Esophagus muscularis mucosa (tissue), 4 donors: ENCODE data around the gene CBLB. TPM values are rescaled to one million over a fixed set of nuclear protein-coding genes. Genes with fewer than 3 reads are reported as not detected.
A peak's percentile ranks its signal among the peaks of the same experiment; 100 is the strongest.
"Not testable (repeated sequence)": the region's sequence is repeated elsewhere in the genome, so short reads cannot be mapped to it uniquely, and the experiment has no call there.

Experiments
- DNase-seq: peaks from one replicate; pipeline ENCODE4 v3.0.0-alpha.2; 2017; ENCODE audit errors: extremely low spot score
- H3K27ac ChIP-seq, 4 donors: fragments of 200-600 bp; sonication (generic); replicated peaks in 1 of 4; 1 replicate in 3 of 4; 2 replicates in 1 of 4; pipeline ENCODE4 v1.5.1; 2016 to 2019; ENCODE audit warnings: mild to moderate bottlenecking in 1 of 4
- H3K27me3 ChIP-seq, 4 donors: fragments of 200-600 bp; sonication (generic); one replicate each; pipeline versions ENCODE4 v1.5.1 to v1.6.0; 2016 to 2019
- H3K36me3 ChIP-seq, 4 donors: fragments of 200-600 bp; sonication (generic); one replicate each; pipeline ENCODE4 v1.5.1; 2016 to 2019
- H3K4me1 ChIP-seq, 4 donors: fragments of 200-600 bp; sonication (generic); one replicate each; pipeline ENCODE4 v1.5.1; 2016 to 2019
- H3K4me3 ChIP-seq, 4 donors: fragments of 200-600 bp; sonication (generic); 1 replicate in 2 of 4; 2 replicates in 2 of 4; pipeline ENCODE4 v1.5.1; 2016 to 2019; ENCODE audit warnings: mild to moderate bottlenecking in 4 of 4, moderate library complexity in 1 of 4
- H3K9me3 ChIP-seq, 4 donors: fragments of 200-600 bp; sonication (generic); 1 replicate in 3 of 4; 2 replicates in 1 of 4; pipeline ENCODE4 v1.5.1; 2016 to 2019
- EP300 ChIP-seq: sonication (generic); formaldehyde crosslinking; IDR thresholded peaks from one replicate; pipeline ENCODE4 v1.6.1; 2017; ENCODE audit warnings: antibody characterized with exemption
- POLR2A ChIP-seq: fragments of 450-650 bp; IDR thresholded peaks from one replicate; pipeline ENCODE4 v1.6.1; 2017; ENCODE audit warnings: antibody characterized with exemption, moderate library complexity, mild to moderate bottlenecking, low read depth
- POLR2AphosphoS5 ChIP-seq, 2 donors: sonication (generic); formaldehyde crosslinking; IDR thresholded peaks; one replicate each; pipeline ENCODE4 v1.6.1; 2017; ENCODE audit warnings: antibody characterized with exemption in 2 of 2
- WGBS: methylation state at CpG from one replicate; pipeline ENCODE4 v1.1.5; 2018; 5-methylcytosine and 5-hydroxymethylcytosine counted together
- intact Hi-C: fragments of 100-400 bp; cut with DNase I; formaldehyde crosslinking; loops from one replicate; pipeline ENCODE4 v1.15.1; 2023
- total RNA-seq, 4 donors: library from RNA; depleted of rRNA; stranded (reverse); fragments of >200 nt; gene quantifications; one replicate each; pipeline versions ENCODE4 v1.1.0 to v1.2.1, GENCODE V29; 2016
- TF ChIP-seq, protein P1 (sequence below), 3 experiments: fragments of 200-600 bp in 2 of 3; fragments of 450-650 bp in 1 of 3; sonication (generic) in 2 of 3; IDR thresholded peaks; one replicate each; pipeline ENCODE4 v1.5.1; 2017 to 2019; ENCODE audit warnings: antibody characterized with exemption in 3 of 3, mild to moderate bottlenecking in 2 of 3, moderate library complexity in 1 of 3

Gene CBLB
- total RNA-seq, 4 donors from 2014 or later = 20.7 to 35.7 (median 26.2) TPM

DNA sequence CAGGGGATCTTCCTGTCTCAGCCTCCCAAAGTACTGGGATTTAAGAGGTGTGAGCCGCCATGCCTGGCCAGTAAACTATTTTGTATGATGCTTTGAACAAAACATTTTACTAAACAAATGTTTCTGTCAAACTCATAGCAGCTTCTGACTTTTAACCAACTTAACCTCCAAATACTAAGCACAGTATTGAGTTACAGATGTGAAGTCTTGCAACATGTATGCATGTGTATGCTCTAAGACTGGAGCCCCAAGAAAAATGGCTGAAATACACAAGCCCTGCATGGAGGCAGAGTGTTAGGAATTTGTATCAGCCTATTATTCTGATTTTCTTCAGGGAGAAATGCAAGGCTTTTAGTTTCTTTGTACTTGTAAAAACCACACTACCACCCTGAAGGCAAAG, 137.1 kb downstream of the CBLB start:
- TF ChIP-seq POLR2A (no peak), EP300 (no peak), POLR2AphosphoS5 (IDR thresholded peaks at IDR 0.05) (no peak)
- TF ChIP-seq, protein P1, sequence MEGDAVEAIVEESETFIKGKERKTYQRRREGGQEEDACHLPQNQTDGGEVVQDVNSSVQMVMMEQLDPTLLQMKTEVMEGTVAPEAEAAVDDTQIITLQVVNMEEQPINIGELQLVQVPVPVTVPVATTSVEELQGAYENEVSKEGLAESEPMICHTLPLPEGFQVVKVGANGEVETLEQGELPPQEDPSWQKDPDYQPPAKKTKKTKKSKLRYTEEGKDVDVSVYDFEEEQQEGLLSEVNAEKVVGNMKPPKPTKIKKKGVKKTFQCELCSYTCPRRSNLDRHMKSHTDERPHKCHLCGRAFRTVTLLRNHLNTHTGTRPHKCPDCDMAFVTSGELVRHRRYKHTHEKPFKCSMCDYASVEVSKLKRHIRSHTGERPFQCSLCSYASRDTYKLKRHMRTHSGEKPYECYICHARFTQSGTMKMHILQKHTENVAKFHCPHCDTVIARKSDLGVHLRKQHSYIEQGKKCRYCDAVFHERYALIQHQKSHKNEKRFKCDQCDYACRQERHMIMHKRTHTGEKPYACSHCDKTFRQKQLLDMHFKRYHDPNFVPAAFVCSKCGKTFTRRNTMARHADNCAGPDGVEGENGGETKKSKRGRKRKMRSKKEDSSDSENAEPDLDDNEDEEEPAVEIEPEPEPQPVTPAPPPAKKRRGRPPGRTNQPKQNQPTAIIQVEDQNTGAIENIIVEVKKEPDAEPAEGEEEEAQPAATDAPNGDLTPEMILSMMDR (IDR thresholded peaks at IDR 0.05) = no peak
- Histone ChIP-seq H3K36me3 (peaks cover 8 to 80% (median 16%) of the 10 kb centered on the region in 4 donors), H3K4me3 (no peak overlapping the region), H3K9me3 (no peaks in the 10 kb centered on the region), H3K27ac (no peak overlapping the region), H3K27me3 (no peaks in the 10 kb centered on the region), H3K4me1 (no peaks in the 10 kb centered on the region)
- 100% methylated on average over 1 of the region's 1 CpG for WGBS
- DNase-seq = no peak
- intact Hi-C loops = no loop called here

DNA sequence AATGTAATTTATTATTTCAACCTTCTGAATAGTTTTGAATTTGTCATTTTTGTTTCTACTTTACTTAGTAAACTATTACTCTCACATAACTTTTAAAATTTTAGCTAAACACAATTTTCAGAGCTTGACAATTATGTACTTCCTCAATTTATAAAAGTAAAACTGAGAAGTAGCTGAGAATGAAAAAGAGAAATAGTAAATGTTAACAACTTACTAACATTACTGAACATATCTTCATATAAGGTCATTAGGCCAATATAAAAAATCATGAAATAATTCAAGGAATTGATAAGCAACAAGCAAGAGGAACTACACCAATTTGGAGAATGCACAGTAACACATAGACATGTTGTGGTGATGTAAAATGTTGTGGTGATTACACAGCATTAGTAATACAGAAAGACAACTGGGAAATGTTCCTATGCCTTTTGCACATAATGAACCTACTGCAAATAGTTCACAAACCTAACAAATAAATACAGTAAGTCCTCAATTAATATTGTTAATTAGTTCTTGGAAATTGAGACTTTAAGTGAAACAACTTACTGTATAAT, 137.9 kb downstream of the CBLB start:
- no peak overlapping the region for H3K27ac ChIP-seq
- H3K36me3 ChIP-seq = peaks cover 8 to 76% (median 16%) of the 10 kb centered on the region in 4 donors
- H3K4me3 ChIP-seq = no peak overlapping the region
- TF ChIP-seq, protein P1 (IDR thresholded peaks at IDR 0.05) = no peak
- TF ChIP-seq EP300 (no peak), POLR2AphosphoS5 (IDR thresholded peaks at IDR 0.05) (no peak), POLR2A (no peak)
- no peaks in the 10 kb centered on the region for H3K4me1 ChIP-seq
- H3K27me3 ChIP-seq = no peaks in the 10 kb centered on the region
- intact Hi-C loops = no loop called here
- no peaks in the 10 kb centered on the region for H3K9me3 ChIP-seq
- DNase-seq = no peak

DNA sequence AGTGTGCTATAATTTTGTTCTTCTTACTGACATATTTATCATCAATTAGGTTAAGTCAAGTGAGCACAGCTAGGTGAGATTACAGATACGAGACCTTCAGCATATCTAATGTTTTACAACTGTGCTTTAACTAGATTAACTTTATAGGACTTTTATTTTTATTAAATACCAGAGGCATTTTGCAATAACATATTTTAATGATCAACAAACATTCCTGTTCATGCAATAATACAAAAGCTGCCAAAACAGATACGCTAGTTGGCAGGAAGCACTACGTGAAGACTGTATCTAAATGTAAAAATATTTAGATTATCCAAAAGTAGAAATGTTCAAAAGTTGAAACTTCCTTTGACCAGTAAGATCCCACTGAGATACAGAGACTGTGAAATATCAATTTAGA, 139.1 kb downstream of the CBLB start:
- peaks cover 8 to 70% (median 16%) of the 10 kb centered on the region in 4 donors for H3K36me3 ChIP-seq
- H3K9me3 ChIP-seq = no peaks in the 10 kb centered on the region
- 86% methylated on average over 3 of the region's 3 CpGs for WGBS
- no peak overlapping the region for H3K4me3 ChIP-seq
- H3K27ac ChIP-seq = no peak overlapping the region
- intact Hi-C loops = no loop called here
- no peaks in the 10 kb centered on the region for H3K4me1 ChIP-seq
- H3K27me3 ChIP-seq = no peaks in the 10 kb centered on the region
- no peak for DNase-seq
- TF ChIP-seq EP300 (no peak), POLR2AphosphoS5 (IDR thresholded peaks at IDR 0.05) (no peak), POLR2A (no peak)
- TF ChIP-seq, protein P1 (IDR thresholded peaks at IDR 0.05) = no peak

DNA sequence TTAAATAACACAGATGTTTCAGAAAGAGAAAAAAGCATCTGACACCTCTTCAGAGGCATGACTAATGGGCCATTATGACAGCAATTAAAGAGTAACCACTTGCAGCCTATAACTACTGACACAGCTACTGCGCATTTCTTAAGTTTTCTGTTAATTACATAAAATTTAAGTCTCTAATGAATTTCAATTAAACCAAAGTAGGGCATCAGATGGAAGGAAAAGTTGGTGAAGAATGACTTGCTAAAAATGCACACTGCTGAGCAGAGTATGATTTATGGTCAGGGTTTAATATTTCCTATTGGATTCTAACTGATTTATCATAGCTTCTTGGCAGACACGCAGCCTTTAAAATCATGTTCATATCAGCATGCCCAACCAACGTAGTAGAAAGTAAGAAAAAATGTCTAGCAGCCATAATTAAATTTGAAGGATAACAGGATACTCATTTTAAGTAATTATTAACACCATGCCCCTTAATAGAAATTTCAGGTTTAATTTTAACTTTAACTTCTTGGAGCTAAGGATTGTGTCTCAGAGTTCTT, 140.0 kb downstream of the CBLB start:
- 89% methylated on average over 3 of the region's 3 CpGs for WGBS
- Histone ChIP-seq H3K27ac (no peak overlapping the region), H3K27me3 (no peaks in the 10 kb centered on the region), H3K9me3 (no peaks in the 10 kb centered on the region), H3K4me3 (no peak overlapping the region), H3K36me3 (peaks cover 8 to 62% (median 16%) of the 10 kb centered on the region in 4 donors), H3K4me1 (no peaks in the 10 kb centered on the region)
- TF ChIP-seq EP300 (no peak), POLR2A (no peak), POLR2AphosphoS5 (IDR thresholded peaks at IDR 0.05) (no peak)
- TF ChIP-seq, protein P1 (IDR thresholded peaks at IDR 0.05) = no peak
- intact Hi-C loops = no loop called here
- no peak for DNase-seq

DNA sequence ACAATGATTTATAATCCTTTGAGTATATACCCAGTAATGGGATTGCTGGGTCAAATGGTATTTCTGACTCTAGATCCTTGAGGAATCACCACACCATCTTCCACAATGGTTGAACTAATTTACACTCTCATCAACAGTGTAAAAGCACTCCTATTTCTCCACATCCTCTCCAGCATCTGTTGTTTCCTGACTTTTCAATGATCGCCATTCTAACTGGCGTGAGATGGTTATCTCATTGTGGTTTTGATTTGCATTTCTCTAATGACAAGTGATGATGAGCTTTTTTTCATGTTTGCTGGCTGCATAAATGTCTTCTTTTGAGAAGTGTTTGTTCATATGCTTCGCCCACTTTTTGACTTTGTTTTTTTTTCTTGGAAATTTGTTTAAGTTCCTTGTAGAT, 141.8 kb downstream of the CBLB start:
- H3K27ac ChIP-seq, H3K27me3 ChIP-seq, H3K4me1 ChIP-seq, H3K4me3 ChIP-seq, intact Hi-C loops, DNase-seq, H3K9me3 ChIP-seq: not testable (repeated sequence)
- H3K36me3 ChIP-seq = peaks cover 8 to 44% (median 10%) of the 10 kb centered on the region in 4 donors
- TF ChIP-seq POLR2AphosphoS5 (IDR thresholded peaks at IDR 0.05) = peak in 1 of 2 donors; percentile 3
- WGBS = 99% methylated on average over 3 of the region's 3 CpGs
